ENCODE results near the gene ECD. TPM values are rescaled to one million over a fixed set of nuclear protein-coding genes. Genes with fewer than 3 reads are reported as not detected.

ECD gene
- total RNA-seq: 18.1 and 23.6 TPM in 2 replicates

DNA sequence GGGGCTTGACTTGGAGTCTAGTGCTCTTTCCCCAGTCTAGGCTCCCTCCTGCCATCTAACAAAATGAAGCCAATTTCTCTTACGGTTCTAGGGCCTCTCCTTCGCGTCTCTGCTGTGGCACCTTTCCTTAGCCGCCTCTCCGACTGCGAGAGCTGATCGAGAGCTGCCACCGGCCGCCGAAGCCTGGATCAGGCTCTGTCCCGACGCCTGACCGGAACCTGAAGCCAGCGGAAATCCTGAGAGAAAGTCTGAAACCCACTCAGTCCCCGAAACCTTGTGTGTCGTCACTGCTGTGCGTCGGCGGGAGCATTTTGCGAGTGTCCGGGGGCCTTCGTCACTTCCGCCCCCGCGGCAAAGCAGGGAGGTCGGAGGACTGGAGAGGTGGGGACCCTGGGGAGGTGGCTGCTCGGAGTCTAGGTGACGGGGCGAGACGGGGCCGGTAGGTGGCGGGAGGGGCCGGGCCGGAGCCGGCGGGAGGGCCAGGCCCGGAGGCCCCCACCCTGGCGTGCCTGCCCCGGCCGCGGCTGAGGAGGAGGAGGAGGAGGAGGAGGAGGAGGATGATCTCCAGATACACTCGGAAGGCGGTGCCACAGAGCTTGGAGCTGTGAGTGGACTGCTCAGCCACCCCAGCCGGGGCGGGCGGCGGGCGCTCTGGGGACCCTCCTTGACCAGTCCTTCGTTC, at the start of gene ECD, which contains the start of gene FAM149B1:
TSS of gene ECD (minus strand) at position 226 of the 682 bp plus-strand sequence. CDS start 4,071 bp downstream, outside the sequence.
TSS of gene FAM149B1 (plus strand) at position 337 of the 682 bp plus-strand sequence. CDS start at position 558, 221 bp downstream.

DNA sequence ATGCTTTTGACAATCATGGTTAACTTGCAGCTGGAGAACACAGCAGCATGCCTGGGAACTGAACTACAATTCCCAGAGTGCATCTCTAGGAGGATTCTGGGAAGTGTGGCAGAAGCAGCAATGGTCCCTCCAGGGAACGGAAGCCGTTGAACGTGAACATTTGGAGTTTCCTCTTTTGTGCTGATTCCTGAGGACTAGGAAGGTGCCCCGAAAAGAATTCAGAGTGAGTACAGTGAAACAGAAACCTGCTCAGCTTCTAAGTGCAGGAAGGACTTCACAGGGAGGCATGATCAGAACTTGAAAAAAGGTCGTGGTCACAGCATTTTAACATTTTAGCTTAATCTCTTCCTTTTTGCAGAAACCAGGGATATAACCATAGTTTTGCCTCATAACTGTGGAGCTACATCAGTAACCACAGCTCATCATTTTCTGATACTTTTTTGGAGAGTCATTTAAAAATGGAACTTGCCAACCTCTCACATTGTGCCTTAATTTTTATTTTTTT, 57.4 kb downstream of the ECD start, which contains the start of gene NUDT13:
TSS of gene NUDT13 (plus strand) at position 111 of the 505 bp plus-strand sequence. CDS start 3,911 bp downstream, outside the sequence.

GRCh38 chr10:73096449-73097304, 71.1 kb downstream of the ECD start, which contains the start of gene P4HA1:
Gene P4HA1 (minus strand): TSS chr10:73096866. CDS start chr10:73074883, 21,983 bp downstream.

Other genes with a start within 250 kb of the ECD start
- gene PLA2G12B, start 213.2 kb downstream of the ECD start, total RNA-seq: 0.43 TPM in 1 of 2 replicates, not detected in the other
- gene P4HA1, start 71.1 kb downstream of the ECD start, total RNA-seq: 54.1 and 63.0 TPM in 2 replicates
- 1.7 and 2.2 TPM in 2 replicates for gene NUDT13, start 57.6 kb downstream of the ECD start, total RNA-seq
- gene FAM149B1, start 111 bp upstream of the ECD start, total RNA-seq: 24.1 and 28.4 TPM in 2 replicates
- gene DNAJC9, start 79.2 kb upstream of the ECD start, total RNA-seq: 18.4 and 19.3 TPM in 2 replicates
- 58.2 and 60.1 TPM in 2 replicates for gene MRPS16, start 84.6 kb upstream of the ECD start, total RNA-seq
- gene CFAP70, start 190.9 kb upstream of the ECD start, total RNA-seq: 0.22 and 0.26 TPM in 2 replicates
- gene ANXA7, start 246.1 kb upstream of the ECD start, total RNA-seq: 94.1 and 100 TPM in 2 replicates